ENCODE results near the gene CLBA1.

- TF ChIP-seq CTCF (conservative IDR thresholded peaks at IDR 0.05), result no peak
- TF ChIP-seq ZFX (IDR thresholded peaks at IDR 0.05), result no peak
These were observed 48.4 kb upstream of the CLBA1 start for GRCh38 chr14:104937161-104937560.

All from C4-2B (cell line).